Osteocyte (in vitro differentiated cells): ENCODE results near the gene TPST2. TPM values are rescaled to one million over a fixed set of nuclear protein-coding genes. Genes with fewer than 3 reads are reported as not detected.
A peak's percentile ranks its signal among the peaks of the same experiment; 100 is the strongest.

Source experiments
- DNase-seq: peaks from one replicate; pipeline ENCODE4 v3.0.0; 2021; ENCODE audit warnings: mixed read lengths; ENCODE audit not compliant: unreplicated experiment; ENCODE audit errors: extremely low spot score
- H3K27ac Mint-ChIP-seq: one replicate; pipeline ENCODE4 v1.8.0; 2021; ENCODE audit warnings: mild to moderate bottlenecking, mixed read lengths; ENCODE audit not compliant: unreplicated experiment
- H3K27me3 Mint-ChIP-seq: one replicate; pipeline ENCODE4 v1.8.0; 2021; ENCODE audit warnings: mixed read lengths; ENCODE audit not compliant: unreplicated experiment
- H3K36me3 Mint-ChIP-seq: one replicate; pipeline ENCODE4 v1.8.0; 2021; ENCODE audit warnings: mixed read lengths; ENCODE audit not compliant: unreplicated experiment
- H3K4me1 Mint-ChIP-seq: one replicate; pipeline ENCODE4 v1.8.0; 2021; ENCODE audit warnings: mixed read lengths; ENCODE audit not compliant: unreplicated experiment
- H3K4me3 Mint-ChIP-seq: one replicate; pipeline ENCODE4 v1.8.0; 2021; ENCODE audit warnings: mild to moderate bottlenecking, moderate library complexity, mixed read lengths; ENCODE audit not compliant: unreplicated experiment
- H3K9me3 Mint-ChIP-seq: one replicate; pipeline ENCODE4 v1.8.0; 2021; ENCODE audit warnings: mixed read lengths; ENCODE audit not compliant: unreplicated experiment
- total RNA-seq: library from RNA; stranded (reverse); gene quantifications from 2 replicates; pipeline ENCODE4 v1.2.1, GENCODE V29; 2021
- TF ChIP-seq, protein P1 (sequence below): fragments of 200-600 bp; sonication (generic); IDR thresholded peaks from 2 replicates; pipeline ENCODE4 v1.5.0; 2021; ENCODE audit warnings: antibody characterized with exemption, mild to moderate bottlenecking, moderate library complexity

Gene TPST2
- total RNA-seq, 1 donor from 2014 or later = 16.3 TPM

DNA sequence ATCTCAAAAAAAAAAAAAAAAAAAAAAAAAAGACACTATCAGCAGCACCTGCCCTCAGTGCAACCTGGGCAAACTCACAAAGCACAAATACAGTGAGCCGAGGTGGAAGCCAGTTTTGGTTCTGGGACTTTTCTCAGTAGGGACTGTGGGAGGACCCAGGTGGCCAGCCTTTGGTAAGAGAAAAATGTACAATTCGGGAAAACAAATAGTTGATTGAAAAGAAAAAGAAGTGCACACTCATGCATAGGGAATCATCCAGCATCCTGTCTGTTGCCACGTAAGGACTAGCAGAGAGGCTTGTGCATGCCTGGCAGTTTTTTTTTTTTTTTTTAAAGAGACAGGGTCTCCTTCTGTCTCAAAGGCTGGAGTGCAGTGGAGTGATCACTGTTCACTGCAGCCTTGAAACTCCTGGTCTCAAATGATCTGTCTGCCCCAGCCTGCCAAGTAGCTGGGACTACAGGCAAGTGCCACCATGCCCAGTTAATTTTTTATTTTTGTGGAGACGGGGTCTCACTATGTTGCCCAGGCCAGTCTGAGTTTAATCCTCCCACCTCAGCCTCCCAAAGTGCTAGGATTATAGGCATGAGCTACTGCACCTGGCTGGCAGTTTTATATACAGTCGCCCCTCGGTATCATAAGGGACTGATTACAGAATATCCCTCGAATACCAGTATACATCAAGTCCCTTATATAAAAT lies 36.7 kb downstream of the TPST2 start:
- peak overlapping the region; percentile 86 for H3K27ac Mint-ChIP-seq
- peak overlapping the region; percentile 51 for H3K4me3 Mint-ChIP-seq
- H3K27me3 Mint-ChIP-seq = no peaks in the 10 kb centered on the region
- no peaks in the 10 kb centered on the region for H3K36me3 Mint-ChIP-seq
- no peaks in the 10 kb centered on the region for H3K9me3 Mint-ChIP-seq
- peaks cover 46% of the 10 kb centered on the region for H3K4me1 Mint-ChIP-seq
- TF ChIP-seq, protein P1, sequence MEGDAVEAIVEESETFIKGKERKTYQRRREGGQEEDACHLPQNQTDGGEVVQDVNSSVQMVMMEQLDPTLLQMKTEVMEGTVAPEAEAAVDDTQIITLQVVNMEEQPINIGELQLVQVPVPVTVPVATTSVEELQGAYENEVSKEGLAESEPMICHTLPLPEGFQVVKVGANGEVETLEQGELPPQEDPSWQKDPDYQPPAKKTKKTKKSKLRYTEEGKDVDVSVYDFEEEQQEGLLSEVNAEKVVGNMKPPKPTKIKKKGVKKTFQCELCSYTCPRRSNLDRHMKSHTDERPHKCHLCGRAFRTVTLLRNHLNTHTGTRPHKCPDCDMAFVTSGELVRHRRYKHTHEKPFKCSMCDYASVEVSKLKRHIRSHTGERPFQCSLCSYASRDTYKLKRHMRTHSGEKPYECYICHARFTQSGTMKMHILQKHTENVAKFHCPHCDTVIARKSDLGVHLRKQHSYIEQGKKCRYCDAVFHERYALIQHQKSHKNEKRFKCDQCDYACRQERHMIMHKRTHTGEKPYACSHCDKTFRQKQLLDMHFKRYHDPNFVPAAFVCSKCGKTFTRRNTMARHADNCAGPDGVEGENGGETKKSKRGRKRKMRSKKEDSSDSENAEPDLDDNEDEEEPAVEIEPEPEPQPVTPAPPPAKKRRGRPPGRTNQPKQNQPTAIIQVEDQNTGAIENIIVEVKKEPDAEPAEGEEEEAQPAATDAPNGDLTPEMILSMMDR = no peak
- DNase-seq = no peak

DNA sequence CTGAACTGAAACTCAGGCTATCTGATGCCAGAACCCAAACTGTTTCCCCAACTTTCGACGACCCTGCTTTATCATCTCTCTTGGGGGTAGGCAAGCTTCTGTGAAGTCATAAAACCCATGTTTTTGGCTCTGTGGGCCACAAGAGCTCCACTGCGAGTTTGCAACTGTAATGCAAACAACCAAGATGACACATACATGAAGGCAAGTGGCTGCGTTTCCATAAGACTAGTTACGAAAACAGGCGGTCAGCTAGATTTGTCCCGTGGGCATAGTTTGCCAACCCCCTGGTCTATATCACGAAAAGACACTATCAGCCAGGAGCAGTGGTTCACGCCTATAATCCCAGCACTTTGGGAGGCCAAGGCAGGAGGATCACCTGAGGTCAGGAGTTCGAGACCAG lies 37.5 kb downstream of the TPST2 start:
- no peak overlapping the region for H3K4me3 Mint-ChIP-seq
- DNase-seq = no peak
- TF ChIP-seq, protein P1 = no peak
- H3K36me3 Mint-ChIP-seq = no peaks in the 10 kb centered on the region
- H3K4me1 Mint-ChIP-seq = peaks cover 42% of the 10 kb centered on the region
- peak overlapping the region; percentile 86 for H3K27ac Mint-ChIP-seq
- no peaks in the 10 kb centered on the region for H3K27me3 Mint-ChIP-seq
- H3K9me3 Mint-ChIP-seq = no peaks in the 10 kb centered on the region

DNA sequence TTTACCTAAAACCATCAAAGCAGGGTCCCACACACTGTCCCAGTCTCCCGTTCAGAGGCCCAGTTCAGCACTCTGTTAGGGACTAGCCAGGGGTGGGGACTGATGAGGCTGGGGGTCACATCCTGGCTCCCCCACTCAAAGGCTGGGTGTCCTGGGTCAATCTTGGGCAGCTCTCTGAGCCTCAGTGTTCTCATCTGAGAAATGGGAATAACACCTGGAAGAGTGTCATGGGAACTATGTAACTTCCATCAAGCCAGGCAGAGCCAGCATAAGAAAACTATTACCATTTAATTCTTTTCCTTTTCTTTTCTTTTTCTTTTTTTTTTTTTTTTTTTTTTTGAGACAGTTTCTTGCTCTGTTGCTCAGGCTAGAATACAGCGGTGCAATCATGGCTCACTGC lies 38.4 kb downstream of the TPST2 start:
- peak overlapping the region; percentile 72 for H3K27ac Mint-ChIP-seq
- peaks cover 36% of the 10 kb centered on the region for H3K4me1 Mint-ChIP-seq
- H3K36me3 Mint-ChIP-seq = no peaks in the 10 kb centered on the region

DNA sequence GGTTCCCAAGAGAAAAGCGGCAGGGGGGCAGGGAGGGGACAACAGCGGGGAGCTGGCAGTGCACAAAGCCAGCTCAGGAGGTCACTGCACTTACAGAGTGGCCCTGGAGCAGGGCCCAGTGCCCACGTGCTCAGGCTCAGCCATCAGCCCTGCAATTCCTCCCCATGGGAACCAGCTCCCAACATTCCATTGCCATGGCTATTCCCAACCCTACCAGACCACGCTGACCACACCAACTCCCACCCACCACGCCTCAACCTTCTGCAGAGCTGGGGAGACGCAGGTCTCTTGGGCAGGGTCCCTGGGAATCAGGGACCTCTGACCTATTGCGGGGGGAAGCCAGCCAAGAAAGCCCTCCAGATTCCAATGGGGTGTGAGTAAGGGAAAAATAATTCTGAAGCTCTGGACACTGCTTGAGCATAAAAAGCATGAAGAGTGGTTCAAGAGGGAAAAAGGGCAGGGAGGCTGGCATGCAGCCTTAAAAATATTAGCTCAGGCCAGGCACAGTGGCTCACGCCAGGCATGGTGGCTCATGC lies 39.4 kb downstream of the TPST2 start:
- peak overlapping the region; percentile 72 for H3K27ac Mint-ChIP-seq
- no peaks in the 10 kb centered on the region for H3K9me3 Mint-ChIP-seq
- TF ChIP-seq, protein P1 = no peak
- H3K4me3 Mint-ChIP-seq = no peak overlapping the region
- H3K36me3 Mint-ChIP-seq = no peaks in the 10 kb centered on the region
- H3K4me1 Mint-ChIP-seq = peaks cover 35% of the 10 kb centered on the region
- no peak for DNase-seq
- no peaks in the 10 kb centered on the region for H3K27me3 Mint-ChIP-seq

More for the DNA sequence above, 38.4 kb downstream of the TPST2 start:
- TF ChIP-seq, protein P1 = no peak
- Mint-ChIP-seq H3K27me3 (no peaks in the 10 kb centered on the region), H3K9me3 (no peaks in the 10 kb centered on the region), H3K4me3 (no peak overlapping the region)
- no peak for DNase-seq

DNA sequence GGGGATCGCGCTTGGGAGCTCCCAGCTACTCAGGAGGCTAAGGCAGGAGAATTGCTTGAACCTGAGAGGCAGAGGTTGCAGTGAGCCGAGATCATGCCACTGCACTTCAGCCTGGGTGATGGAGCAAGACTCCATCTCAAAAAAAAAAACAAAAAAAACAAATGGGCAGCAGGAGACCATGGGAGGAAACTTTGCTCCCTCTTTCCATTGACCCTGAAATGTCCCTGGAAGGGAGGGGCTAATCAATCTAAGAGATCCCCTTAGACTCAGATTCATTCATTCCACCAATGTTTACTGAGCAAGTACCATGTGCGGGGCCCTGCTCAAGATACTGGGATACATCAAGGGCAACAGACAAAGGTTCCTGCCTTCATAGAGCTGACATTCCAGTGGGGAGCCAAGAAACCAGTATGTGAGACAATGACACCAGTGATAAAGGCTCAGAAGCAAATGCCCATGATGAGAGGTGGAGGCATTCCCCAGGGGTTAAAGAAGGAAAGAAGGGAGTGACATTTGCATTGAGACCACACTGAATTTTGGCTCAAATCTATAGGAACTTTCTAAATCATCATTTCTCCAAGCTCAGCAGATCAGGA lies 39.9 kb downstream of the TPST2 start:
- TF ChIP-seq, protein P1 = no peak
- no peaks in the 10 kb centered on the region for H3K9me3 Mint-ChIP-seq
- H3K27ac Mint-ChIP-seq = peak overlapping the region; percentile 72
- H3K36me3 Mint-ChIP-seq = no peaks in the 10 kb centered on the region
- H3K4me1 Mint-ChIP-seq = peaks cover 35% of the 10 kb centered on the region
- DNase-seq = no peak
- H3K4me3 Mint-ChIP-seq = peak overlapping the region; percentile 43
- no peaks in the 10 kb centered on the region for H3K27me3 Mint-ChIP-seq
